AG08395 (cell line): ENCODE measurements around the gene HMBS.

Experiments
- DNase-seq: peaks from one replicate; pipeline ENCODE4 v3.0.0; 2012; ENCODE audit warnings: mixed read lengths, low spot score

The HMBS gene

GRCh38 chr11:119067371-119068222, 17.1 kb upstream of the HMBS start, which contains the start of gene VPS11:
Gene VPS11, plus strand, starts transcription at chr11:119067818. Its CDS starts 6 bp downstream, at chr11:119067824.
- peak; percentile 99 for DNase-seq

GRCh38 chr11:119077839-119078238, 6.8 kb upstream of the HMBS start:
- no peak for DNase-seq

- DNase-seq: no peak
Observed at GRCh38 chr11:119078675-119079420, 5.8 kb upstream of the HMBS start.

- no peak for DNase-seq
Observed at GRCh38 chr11:119081682-119082260, 2.9 kb upstream of the HMBS start.

- DNase-seq: peak; percentile 5
Observed at GRCh38 chr11:119085437-119085847, 761 bp downstream of the HMBS start.

DNA sequence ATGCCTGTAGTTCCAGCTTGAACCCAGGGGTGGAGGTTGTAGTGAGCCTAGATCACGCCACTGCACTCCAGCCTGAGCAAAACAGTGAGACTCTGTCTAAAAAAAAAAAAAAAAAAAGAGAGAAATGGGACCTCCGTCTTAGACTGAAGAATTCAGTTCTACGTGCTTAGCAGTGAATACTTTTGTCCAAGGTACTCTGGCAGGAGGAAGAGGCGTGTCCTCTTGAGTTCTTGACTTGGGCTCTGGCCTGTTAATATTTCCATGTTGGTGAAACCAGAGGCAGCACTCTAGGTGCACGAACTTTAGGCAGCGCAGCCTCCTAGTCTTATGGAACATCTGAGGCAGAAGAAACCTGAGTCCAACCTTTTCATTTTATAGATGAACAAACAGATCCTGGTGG, 2.4 kb downstream of the HMBS start:
- DNase-seq: no peak

GRCh38 chr11:119087747-119088241, 3.1 kb downstream of the HMBS start:
- DNase-seq: no peak

DNA sequence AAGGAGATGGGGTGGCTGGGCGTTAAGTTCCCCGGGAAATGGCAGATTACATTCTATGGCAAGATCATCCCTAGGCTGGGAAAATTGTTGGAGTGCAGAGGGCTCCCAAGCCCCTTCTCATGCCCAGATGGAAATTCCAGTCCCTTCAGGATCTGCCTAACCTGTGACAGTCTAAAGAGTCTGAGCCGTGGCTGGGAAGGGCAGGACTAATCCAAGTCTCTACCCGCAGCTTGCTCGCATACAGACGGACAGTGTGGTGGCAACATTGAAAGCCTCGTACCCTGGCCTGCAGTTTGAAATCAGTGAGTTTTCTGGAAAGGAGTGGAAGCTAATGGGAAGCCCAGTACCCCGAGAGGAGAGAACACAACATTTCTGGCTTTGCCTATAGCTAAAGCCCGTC, 3.7 kb downstream of the HMBS start:
- DNase-seq: no peak

DNA sequence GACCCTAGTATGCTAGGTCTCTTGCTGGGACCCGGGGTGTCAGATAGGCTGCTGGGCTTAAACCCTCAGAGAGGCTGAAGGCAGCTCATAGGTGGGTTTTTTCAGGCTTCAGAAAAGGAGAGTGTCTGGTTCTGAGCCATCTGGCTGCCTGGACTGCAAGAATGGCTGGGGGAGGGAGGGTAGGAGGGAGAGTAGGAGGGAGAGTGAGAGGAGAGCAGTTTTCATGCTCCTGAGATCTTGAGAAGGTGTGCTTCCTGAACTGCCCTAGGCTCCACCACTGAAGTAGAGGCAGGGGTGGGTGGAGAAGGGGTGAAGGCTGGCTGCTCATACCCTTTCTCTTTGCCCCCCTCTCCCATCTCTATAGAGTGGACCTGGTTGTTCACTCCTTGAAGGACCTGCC, 4.6 kb downstream of the HMBS start:
- DNase-seq: no peak

DNA sequence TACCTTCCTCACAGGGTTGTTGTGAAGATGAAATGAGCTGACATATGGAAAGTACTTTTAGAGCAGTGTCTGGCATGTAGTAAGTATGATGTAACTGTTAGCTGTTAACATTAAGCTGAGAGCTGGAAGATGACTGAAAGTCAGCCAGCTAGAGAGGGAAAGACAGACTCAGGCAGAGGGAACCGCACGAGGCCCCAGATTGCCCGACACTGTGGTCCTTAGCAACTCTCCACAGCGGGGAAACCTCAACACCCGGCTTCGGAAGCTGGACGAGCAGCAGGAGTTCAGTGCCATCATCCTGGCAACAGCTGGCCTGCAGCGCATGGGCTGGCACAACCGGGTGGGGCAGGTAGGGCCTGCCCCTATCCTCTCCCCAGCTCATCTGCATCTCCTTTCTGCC, 6.5 kb downstream of the HMBS start:
- no peak for DNase-seq

GRCh38 chr11:119091966-119092879, 7.5 kb downstream of the HMBS start:
- DNase-seq: no peak

DNA sequence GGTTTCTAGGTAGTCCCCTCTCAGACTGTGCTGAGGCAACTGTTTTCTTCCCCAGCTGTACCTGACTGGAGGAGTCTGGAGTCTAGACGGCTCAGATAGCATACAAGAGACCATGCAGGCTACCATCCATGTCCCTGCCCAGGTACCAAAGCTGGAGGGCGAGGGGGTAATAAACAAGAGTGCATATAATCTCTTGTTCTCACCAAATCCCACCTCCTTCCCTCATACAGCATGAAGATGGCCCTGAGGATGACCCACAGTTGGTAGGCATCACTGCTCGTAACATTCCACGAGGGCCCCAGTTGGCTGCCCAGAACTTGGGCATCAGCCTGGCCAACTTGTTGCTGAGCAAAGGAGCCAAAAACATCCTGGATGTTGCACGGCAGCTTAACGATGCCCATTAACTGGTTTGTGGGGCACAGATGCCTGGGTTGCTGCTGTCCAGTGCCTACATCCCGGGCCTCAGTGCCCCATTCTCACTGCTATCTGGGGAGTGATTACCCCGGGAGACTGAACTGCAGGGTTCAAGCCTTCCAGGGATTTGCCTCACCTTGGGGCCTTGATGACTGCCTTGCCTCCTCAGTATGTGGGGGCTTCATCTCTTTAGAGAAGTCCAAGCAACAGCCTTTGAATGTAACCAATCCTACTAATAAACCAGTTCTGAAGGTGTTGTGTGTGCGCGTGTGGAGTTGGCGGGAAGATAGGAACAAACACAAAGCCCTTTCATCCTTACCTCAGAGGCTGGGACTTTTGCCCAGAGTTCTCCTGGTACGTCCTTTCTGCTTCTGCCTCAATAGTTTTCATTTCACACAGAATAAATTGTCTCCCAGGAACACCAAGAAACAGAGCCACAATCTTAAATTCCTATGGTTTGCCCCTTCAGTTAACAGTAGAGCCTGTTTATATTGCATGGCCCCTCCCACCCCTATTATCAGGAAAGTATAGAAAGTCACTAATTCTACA, 8.5 kb downstream of the HMBS start:
- DNase-seq: no peak

DNA sequence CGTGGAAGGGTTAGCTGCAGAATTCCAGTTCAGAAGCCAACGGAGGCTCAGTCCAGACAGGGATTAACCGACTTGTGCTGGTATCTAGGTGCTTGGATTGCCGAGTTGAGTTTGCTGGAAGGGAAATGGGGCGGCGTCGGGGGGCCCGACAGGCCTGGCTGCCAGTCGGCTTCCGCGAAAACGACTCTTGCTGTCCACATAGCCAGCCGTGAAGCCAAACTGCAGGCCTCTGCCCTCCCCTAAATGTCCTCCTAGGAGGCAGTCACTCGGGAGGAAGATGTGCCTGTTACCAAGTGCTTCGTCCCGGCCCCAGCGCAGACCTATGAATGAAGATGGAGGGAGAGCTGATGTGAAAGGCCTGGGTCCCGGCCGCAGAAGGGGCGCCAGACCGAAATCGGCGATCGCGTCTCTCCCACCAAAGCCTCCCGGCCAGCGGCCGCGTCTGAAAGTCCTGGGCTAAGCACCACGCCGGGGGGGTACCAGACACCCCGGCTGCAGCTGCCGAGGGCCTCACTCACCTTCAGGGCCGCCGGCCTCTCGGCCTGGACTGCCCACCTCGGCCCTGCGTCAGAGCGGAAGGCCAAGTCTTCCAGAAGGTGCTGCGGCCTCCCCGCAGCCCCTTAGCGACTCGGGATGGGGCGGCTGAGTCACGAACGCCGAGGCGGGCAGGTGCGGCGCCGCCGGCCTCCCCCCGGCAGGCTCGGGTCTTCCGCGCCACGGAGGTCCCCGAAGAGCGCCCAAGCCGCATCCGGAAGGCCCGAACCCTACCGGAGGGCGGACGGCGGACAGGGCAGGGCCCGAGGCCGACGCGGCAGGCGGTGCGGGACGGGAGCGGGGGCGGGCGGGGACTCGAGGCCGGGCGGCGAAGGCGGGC, 9.5 kb downstream of the HMBS start:
- DNase-seq: peak; percentile 12

DNA sequence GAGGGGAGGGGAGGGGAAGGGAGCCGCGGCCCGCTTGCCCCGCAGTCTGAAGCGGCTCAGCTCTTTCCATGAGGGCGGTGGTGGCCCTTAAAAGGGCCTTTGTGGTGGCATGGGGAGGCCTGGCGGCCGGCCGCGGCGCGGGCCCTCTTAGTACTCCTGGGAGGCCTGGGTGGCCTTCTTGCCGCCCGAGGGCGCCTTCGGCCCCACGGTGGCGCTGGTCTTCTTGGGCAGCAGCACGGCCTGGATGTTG, 10.1 kb downstream of the HMBS start:
- DNase-seq: peak; percentile 67

DNA sequence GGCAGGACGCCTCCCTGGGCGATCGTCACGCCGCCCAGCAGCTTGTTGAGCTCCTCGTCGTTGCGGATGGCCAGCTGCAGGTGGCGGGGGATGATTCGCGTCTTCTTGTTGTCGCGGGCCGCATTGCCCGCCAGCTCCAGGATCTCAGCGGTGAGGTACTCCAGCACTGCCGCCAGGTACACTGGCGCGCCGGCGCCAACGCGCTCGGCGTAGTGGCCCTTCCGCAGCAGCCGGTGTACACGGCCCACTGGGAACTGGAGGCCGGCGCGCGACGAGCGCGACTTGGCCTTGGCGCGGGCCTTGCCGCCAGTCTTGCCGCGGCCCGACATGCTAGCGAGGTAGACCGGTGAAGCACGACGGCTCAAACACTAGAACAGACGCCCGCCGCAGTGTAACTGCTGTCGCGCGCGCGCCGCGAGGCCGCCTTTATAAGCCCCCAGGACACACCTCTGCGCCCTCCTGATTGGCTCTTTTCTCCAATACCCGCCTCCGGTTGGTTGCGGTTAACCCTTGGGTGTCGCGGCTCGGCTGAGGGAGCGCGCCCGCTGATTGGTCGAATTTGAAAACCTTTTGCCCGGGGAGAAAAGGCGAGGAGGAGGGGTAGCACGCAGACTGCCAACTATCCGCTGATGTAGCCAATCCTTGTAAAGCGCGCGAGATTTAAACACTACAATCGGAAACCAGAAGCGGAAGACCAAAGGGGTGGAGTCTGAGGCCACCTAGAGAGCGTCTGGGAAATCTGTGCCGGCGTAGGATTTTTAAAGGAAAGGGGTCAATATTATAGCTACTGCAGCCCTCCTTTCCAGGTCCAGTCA, 10.6 kb downstream of the HMBS start:
- peak; percentile 100 for DNase-seq

- no peak for DNase-seq
Observed at GRCh38 chr11:119099711-119100110, 15.0 kb downstream of the HMBS start.

DNA sequence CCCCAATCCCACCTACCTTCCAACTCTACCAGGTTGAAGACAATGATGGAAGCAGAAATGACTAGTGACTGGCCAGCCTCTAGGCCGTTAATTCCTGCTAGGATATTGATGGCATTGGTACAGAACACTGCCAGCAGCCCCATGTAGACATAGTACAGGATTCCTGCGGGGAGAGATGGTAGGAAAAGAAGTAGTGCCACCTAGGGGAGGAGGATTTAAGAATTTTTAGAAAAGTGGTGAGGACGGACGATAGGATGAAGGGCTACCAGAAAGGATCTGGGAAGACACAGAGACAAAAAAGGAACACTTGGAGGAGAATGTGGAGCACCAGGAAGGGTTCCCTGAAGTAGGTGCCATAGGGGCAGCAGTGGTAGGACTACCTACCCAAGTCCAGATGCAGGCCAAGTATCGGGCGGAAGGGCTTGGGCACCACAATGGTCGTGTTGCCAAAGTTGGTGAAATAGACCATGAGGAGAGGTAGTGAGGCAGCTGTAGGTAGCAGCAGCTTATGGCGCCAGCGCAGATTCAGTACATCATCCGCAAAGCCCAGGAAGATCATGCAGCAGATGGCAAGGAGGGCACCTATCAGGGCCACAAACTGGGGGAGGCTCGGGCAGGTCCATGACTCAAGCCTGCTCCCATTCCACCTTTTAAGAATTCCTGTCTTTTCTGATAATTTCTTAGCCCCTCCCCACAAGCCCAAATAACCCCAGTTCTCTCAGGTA, 15.7 kb downstream of the HMBS start:
- DNase-seq: peak; percentile 58
